Islet of Langerhans (tissue), 1 donor: ENCODE results near the gene GFM1.

ENCODE experiments used
- FAIRE-seq: peaks from one replicate; lab custom pipeline; 2011; peaks lifted over from hg19 to GRCh38; lab: Jason Lieb, UNC

Gene GFM1

GRCh38 chr3:158727206-158728060 is 83.1 kb downstream of the GFM1 start:
- FAIRE-seq = peak; percentile 69

- no peak for FAIRE-seq
Observed at GRCh38 chr3:158728061-158728377, 83.7 kb downstream of the GFM1 start.

GRCh38 chr3:158728851-158729250 is 84.5 kb downstream of the GFM1 start:
- no peak for FAIRE-seq

- FAIRE-seq = no peak
Observed at GRCh38 chr3:158731486-158731885, 87.2 kb downstream of the GFM1 start.

GRCh38 chr3:158731938-158732855 is 87.9 kb downstream of the GFM1 start, which contains the start of gene RARRES1:
Gene RARRES1, minus strand, starts transcription at chr3:158732457. Its CDS starts 42 bp downstream, at chr3:158732415.
- FAIRE-seq = no peak

- no peak for FAIRE-seq
Observed at GRCh38 chr3:158732856-158733200, 88.5 kb downstream of the GFM1 start.

GRCh38 chr3:158733656-158734055 is 89.3 kb downstream of the GFM1 start:
- no peak for FAIRE-seq

GRCh38 chr3:158735296-158736033 is 91.1 kb downstream of the GFM1 start:
- no peak for FAIRE-seq

GRCh38 chr3:158737410-158737809 is 93.1 kb downstream of the GFM1 start:
- no peak for FAIRE-seq

- no peak for FAIRE-seq
Observed at GRCh38 chr3:158737976-158738615, 93.8 kb downstream of the GFM1 start.

- FAIRE-seq = no peak
Observed at GRCh38 chr3:158738653-158739052, 94.3 kb downstream of the GFM1 start.

- FAIRE-seq = no peak
Observed at GRCh38 chr3:158739078-158739477, 94.8 kb downstream of the GFM1 start.

- no peak for FAIRE-seq
Observed at GRCh38 chr3:158739661-158740060, 95.3 kb downstream of the GFM1 start.
